Measurements from ENCODE around the gene IFNA17.
"Not testable (repeated sequence)": the region's sequence is repeated elsewhere in the genome, so short reads cannot be mapped to it uniquely, and the experiment has no call there.

The IFNA17 gene

GRCh38 chr9:21210311-21210710, 17.7 kb downstream of the IFNA17 start:
- DNase-seq: peak; percentile 34

GRCh38 chr9:21207043-21207442, 21.0 kb downstream of the IFNA17 start, which contains the start of gene IFNA10:
Gene IFNA10, minus strand, starts transcription at chr9:21207143. Its CDS starts 46 bp downstream, at chr9:21207097.
- DNase-seq: not testable (repeated sequence)

GRCh38 chr9:21205204-21205603, 22.8 kb downstream of the IFNA17 start:
- DNase-seq: no peak

- DNase-seq: peak; percentile 41
These were observed 25.9 kb downstream of the IFNA17 start, which contains the start of gene IFNA7 for GRCh38 chr9:21202105-21202504. Gene IFNA7, minus strand, starts transcription at chr9:21202205. Its CDS starts 40 bp downstream, at chr9:21202165.

GRCh38 chr9:21194867-21195776, 32.9 kb downstream of the IFNA17 start:
- DNase-seq: not testable (repeated sequence)

GRCh38 chr9:21187487-21187886, 40.5 kb downstream of the IFNA17 start, which contains the start of gene IFNA4:
Gene IFNA4, minus strand, starts transcription at chr9:21187587. Its CDS starts 56 bp downstream, at chr9:21187531.
- DNase-seq: not testable (repeated sequence)

- DNase-seq: not testable (repeated sequence)
These were observed 44.9 kb downstream of the IFNA17 start for GRCh38 chr9:21182810-21183736.

All from activated CD8-positive, alpha-beta memory T cell treated with anti-CD3 and anti-CD28 coated beads, Interleukin-2, amount 50 U/mL, for 48 hours (primary cell).